ENCODE results near the gene ZNF304.

ZNF304 gene

GRCh38 chr19:57350877-57351805 is at the start of gene ZNF304:
Gene ZNF304, plus strand, starts transcription at chr19:57351271. Its CDS starts 394 bp downstream, at chr19:57351665.
- peaks cover 31% of the 10 kb centered on the region for H3K4me1 Mint-ChIP-seq
- H3K36me3 Mint-ChIP-seq: peaks cover 23% of the 10 kb centered on the region
- H3K9me3 Mint-ChIP-seq: peaks cover 23% of the 10 kb centered on the region
- peak within 1 kb of the TSS; percentile 95 for H3K27ac Mint-ChIP-seq
- DNase-seq (ENCODE audit: low spot score in 2 of 2) (peak; percentile 65 to 85), ATAC-seq (peak; percentile 100)
- peak within 1 kb of the TSS; percentile 96 for H3K4me3 Mint-ChIP-seq

GRCh38 chr19:57302020-57302465 is 49.0 kb upstream of the ZNF304 start:
- H3K9me3 Mint-ChIP-seq: peaks cover 8% of the 10 kb centered on the region

GRCh38 chr19:57302727-57303401 is 48.2 kb upstream of the ZNF304 start:
- Mint-ChIP-seq H3K9me3 (peaks cover 3% of the 10 kb centered on the region), H3K4me1 (peaks cover 3% of the 10 kb centered on the region), H3K27ac (peak overlapping the region; percentile 37), H3K4me3 (no peak overlapping the region), H3K36me3 (no peaks in the 10 kb centered on the region)
- DNase-seq (ENCODE audit: low spot score in 2 of 2) (no peak), ATAC-seq (no peak)

More at GRCh38 chr19:57302020-57302465, 49.0 kb upstream of the ZNF304 start:
- Mint-ChIP-seq H3K4me3 (no peak overlapping the region), H3K36me3 (no peaks in the 10 kb centered on the region), H3K27ac (peak overlapping the region; percentile 37), H3K4me1 (peaks cover 8% of the 10 kb centered on the region)
- DNase-seq (ENCODE audit: low spot score in 2 of 2): peak in 1 of 2 donors; percentile 38
- no peak for ATAC-seq

- H3K36me3 Mint-ChIP-seq: peaks cover 10% of the 10 kb centered on the region
- peaks cover 7% of the 10 kb centered on the region for H3K9me3 Mint-ChIP-seq
- no peak overlapping the region for H3K4me3 Mint-ChIP-seq
These were observed 46.0 kb upstream of the ZNF304 start for GRCh38 chr19:57305056-57305455.

GRCh38 chr19:57308514-57308913 is 42.6 kb upstream of the ZNF304 start:
- no peak for ATAC-seq
- Mint-ChIP-seq H3K9me3 (peaks cover 9% of the 10 kb centered on the region), H3K27ac (no peak overlapping the region), H3K4me3 (no peak overlapping the region), H3K36me3 (peaks cover 12% of the 10 kb centered on the region), H3K4me1 (peaks cover 9% of the 10 kb centered on the region)
- no peak for DNase-seq (ENCODE audit: low spot score in 2 of 2)

More at GRCh38 chr19:57305056-57305455, 46.0 kb upstream of the ZNF304 start:
- ATAC-seq: no peak
- H3K4me1 Mint-ChIP-seq: peaks cover 7% of the 10 kb centered on the region
- no peak for DNase-seq (ENCODE audit: low spot score in 2 of 2)
- H3K27ac Mint-ChIP-seq: no peak overlapping the region

- Mint-ChIP-seq H3K36me3 (peaks cover 12% of the 10 kb centered on the region), H3K27ac (peak overlapping the region; percentile 68), H3K9me3 (peaks cover 14% of the 10 kb centered on the region), H3K4me1 (peaks cover 9% of the 10 kb centered on the region), H3K4me3 (no peak overlapping the region)
- DNase-seq (ENCODE audit: low spot score in 2 of 2): no peak
- ATAC-seq: no peak
These were observed 40.3 kb upstream of the ZNF304 start for GRCh38 chr19:57310792-57311191.

GRCh38 chr19:57314146-57314545 is 36.9 kb upstream of the ZNF304 start:
- Mint-ChIP-seq H3K27ac (no peak overlapping the region), H3K4me1 (peaks cover 9% of the 10 kb centered on the region), H3K9me3 (peaks cover 14% of the 10 kb centered on the region), H3K4me3 (no peak overlapping the region), H3K36me3 (peaks cover 8% of the 10 kb centered on the region)
- DNase-seq (ENCODE audit: low spot score in 2 of 2) (no peak), ATAC-seq (no peak)

GRCh38 chr19:57317503-57317902 is 33.6 kb upstream of the ZNF304 start:
- peaks cover 12% of the 10 kb centered on the region for H3K9me3 Mint-ChIP-seq
- H3K36me3 Mint-ChIP-seq: peaks cover 8% of the 10 kb centered on the region
- no peak overlapping the region for H3K27ac Mint-ChIP-seq
- peaks cover 26% of the 10 kb centered on the region for H3K4me1 Mint-ChIP-seq
- ATAC-seq (no peak), DNase-seq (ENCODE audit: low spot score in 2 of 2) (no peak)
- no peak overlapping the region for H3K4me3 Mint-ChIP-seq

- Mint-ChIP-seq H3K4me3 (peak overlapping the region; percentile 91), H3K36me3 (peaks cover 23% of the 10 kb centered on the region), H3K27ac (peak overlapping the region; percentile 96), H3K4me1 (peaks cover 26% of the 10 kb centered on the region), H3K9me3 (peaks cover 16% of the 10 kb centered on the region)
- DNase-seq (ENCODE audit: low spot score in 2 of 2) (no peak), ATAC-seq (no peak)
These were observed 31.2 kb upstream of the ZNF304 start for GRCh38 chr19:57319869-57320179.

- Mint-ChIP-seq H3K4me3 (peak within 1 kb of the TSS; percentile 91), H3K9me3 (peaks cover 13% of the 10 kb centered on the region), H3K36me3 (peaks cover 29% of the 10 kb centered on the region), H3K27ac (peak within 1 kb of the TSS; percentile 96), H3K4me1 (peaks cover 26% of the 10 kb centered on the region)
- peak; percentile 77 to 94 for DNase-seq (ENCODE audit: low spot score in 2 of 2)
- ATAC-seq: peak; percentile 99
These were observed 30.6 kb upstream of the ZNF304 start, which contains the start of gene ZNF543 for GRCh38 chr19:57320180-57321084. Gene ZNF543, plus strand, starts transcription at chr19:57320472. Its CDS starts 382 bp downstream, at chr19:57320854.

GRCh38 chr19:57321116-57321515 is 30.0 kb upstream of the ZNF304 start:
- peak overlapping the region; percentile 91 for H3K4me3 Mint-ChIP-seq
- peaks cover 9% of the 10 kb centered on the region for H3K9me3 Mint-ChIP-seq
- peaks cover 26% of the 10 kb centered on the region for H3K4me1 Mint-ChIP-seq
- ATAC-seq (no peak), DNase-seq (ENCODE audit: low spot score in 2 of 2) (no peak)
- H3K36me3 Mint-ChIP-seq: peaks cover 36% of the 10 kb centered on the region
- H3K27ac Mint-ChIP-seq: peak overlapping the region; percentile 96

- Mint-ChIP-seq H3K4me3 (peak overlapping the region; percentile 91), H3K27ac (no peak overlapping the region), H3K4me1 (peaks cover 26% of the 10 kb centered on the region), H3K36me3 (peaks cover 42% of the 10 kb centered on the region), H3K9me3 (peaks cover 8% of the 10 kb centered on the region)
- ATAC-seq: no peak
- no peak for DNase-seq (ENCODE audit: low spot score in 2 of 2)
These were observed 29.3 kb upstream of the ZNF304 start for GRCh38 chr19:57321751-57322150.

- H3K36me3 Mint-ChIP-seq: peaks cover 69% of the 10 kb centered on the region
- H3K27ac Mint-ChIP-seq: no peak overlapping the region
- H3K4me3 Mint-ChIP-seq: no peak overlapping the region
- H3K9me3 Mint-ChIP-seq: peaks cover 12% of the 10 kb centered on the region
- ATAC-seq (no peak), DNase-seq (ENCODE audit: low spot score in 2 of 2) (no peak)
- peaks cover 20% of the 10 kb centered on the region for H3K4me1 Mint-ChIP-seq
These were observed 26.1 kb upstream of the ZNF304 start for GRCh38 chr19:57324992-57325391.

- Mint-ChIP-seq H3K4me3 (no peak overlapping the region), H3K36me3 (peaks cover 64% of the 10 kb centered on the region), H3K9me3 (peaks cover 15% of the 10 kb centered on the region), H3K27ac (no peak overlapping the region), H3K4me1 (no peaks in the 10 kb centered on the region)
- ATAC-seq: no peak
- DNase-seq (ENCODE audit: low spot score in 2 of 2): no peak
These were observed 23.1 kb upstream of the ZNF304 start for GRCh38 chr19:57327993-57328392.

- no peak for DNase-seq (ENCODE audit: low spot score in 2 of 2)
These were observed 16.9 kb upstream of the ZNF304 start for GRCh38 chr19:57334191-57334590.

More at GRCh38 chr19:57334191-57334590, 16.9 kb upstream of the ZNF304 start:
- Mint-ChIP-seq H3K4me1 (no peaks in the 10 kb centered on the region), H3K27ac (no peak overlapping the region), H3K9me3 (peaks cover 30% of the 10 kb centered on the region), H3K36me3 (peaks cover 7% of the 10 kb centered on the region), H3K4me3 (no peak overlapping the region)
- no peak for ATAC-seq

All from stimulated activated effector memory CD8-positive, alpha-beta T cell treated with anti-CD3 and anti-CD28 coated beads, Interleukin-12 subunit alpha, Interleukin-12 subunit beta, amount 100 ng/mL, for 72 hours (primary cell).